Prostate gland (tissue), 2 donors: ENCODE measurements around the gene SFSWAP.

Experiments
- CTCF ChIP-seq, 4 experiments: fragments of 200-600 bp in 2 of 4; fragments of 450-650 bp in 2 of 4; sonication (generic) in 2 of 4; IDR thresholded peaks; 1 replicate in 3 of 4; 2 replicates in 1 of 4; pipeline ENCODE4 v1.5.1; 2016 to 2019; ENCODE audit warnings: antibody characterized with exemption in 4 of 4, mild to moderate bottlenecking in 2 of 4, moderate library complexity in 2 of 4
- POLR2AphosphoS5 ChIP-seq: sonication (generic); formaldehyde crosslinking; IDR thresholded peaks from one replicate; pipeline ENCODE4 v1.6.1; 2017; ENCODE audit warnings: antibody characterized with exemption

GRCh38 chr12:131728720-131729119, 17.8 kb downstream of the SFSWAP start:
- TF ChIP-seq CTCF (IDR thresholded peaks at IDR 0.05) (no peak), POLR2AphosphoS5 (no peak)
